Activated naive CD8-positive, alpha-beta T cell treated with anti-CD3 and anti-CD28 coated beads, Interleukin-2, amount 50 U/mL, for 16 hours (primary cell): ENCODE data around the gene MOB1B.

Experiments used
- DNase-seq: peaks from one replicate; pipeline ENCODE4 v3.0.0-alpha.2; 2020; ENCODE audit warnings: low read depth, low spot score

MOB1B gene

DNA sequence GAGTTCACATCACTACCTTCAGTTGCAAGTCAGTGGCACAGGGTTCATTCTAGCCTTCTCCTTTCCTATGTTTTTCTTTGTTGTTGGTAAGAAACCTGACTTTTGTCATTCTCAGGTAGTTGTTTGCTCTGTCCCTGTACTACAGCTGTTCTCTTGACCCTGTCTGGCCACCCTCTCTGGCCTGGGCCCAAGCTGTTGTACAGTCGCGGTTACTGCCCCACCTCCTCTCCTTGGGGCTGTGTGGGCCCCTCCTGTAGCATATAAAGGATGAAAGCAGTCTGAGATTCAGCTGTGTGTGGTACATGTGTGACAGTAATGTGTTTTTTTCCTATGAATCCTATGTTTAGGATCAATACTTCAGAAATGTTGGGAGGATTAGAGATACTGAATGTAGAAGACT is 12.5 kb downstream of the MOB1B start:
- DNase-seq = no peak

DNA sequence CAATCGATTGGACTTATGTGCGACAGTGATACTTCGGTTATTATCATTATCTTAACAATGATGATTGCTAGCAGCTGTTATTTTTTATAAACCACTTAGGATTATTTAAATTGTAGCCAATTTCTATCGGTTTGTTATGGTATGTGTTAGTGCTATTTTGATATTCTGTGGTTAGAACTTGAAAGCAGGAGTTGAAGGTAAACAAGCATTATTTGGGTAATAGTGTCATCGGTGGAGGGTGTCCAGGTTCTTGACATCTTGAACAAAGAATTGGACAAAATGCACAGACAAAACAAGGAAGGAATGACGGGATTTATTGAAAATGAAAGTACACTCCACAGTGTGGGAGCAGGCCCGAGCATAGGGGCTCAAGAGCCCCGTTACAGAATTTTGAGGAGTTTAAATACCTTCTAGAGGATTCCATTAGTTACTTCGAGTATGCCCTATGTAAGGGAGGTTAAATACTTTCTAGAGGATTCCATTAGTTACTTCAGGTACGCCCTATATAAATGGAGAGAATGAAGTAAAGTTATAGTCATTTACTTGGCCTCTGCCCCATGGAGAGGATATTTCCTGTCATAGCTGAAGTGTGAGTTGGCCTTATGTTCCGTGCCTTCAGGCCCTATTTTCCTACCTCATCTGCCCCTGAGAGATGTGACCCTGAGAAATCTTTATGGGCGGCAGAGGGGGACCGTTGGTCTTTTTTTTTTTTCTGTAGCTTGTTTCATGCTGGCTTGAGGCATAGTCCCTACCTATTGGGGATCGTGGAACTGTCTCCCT is 13.1 kb downstream of the MOB1B start:
- no peak for DNase-seq

DNA sequence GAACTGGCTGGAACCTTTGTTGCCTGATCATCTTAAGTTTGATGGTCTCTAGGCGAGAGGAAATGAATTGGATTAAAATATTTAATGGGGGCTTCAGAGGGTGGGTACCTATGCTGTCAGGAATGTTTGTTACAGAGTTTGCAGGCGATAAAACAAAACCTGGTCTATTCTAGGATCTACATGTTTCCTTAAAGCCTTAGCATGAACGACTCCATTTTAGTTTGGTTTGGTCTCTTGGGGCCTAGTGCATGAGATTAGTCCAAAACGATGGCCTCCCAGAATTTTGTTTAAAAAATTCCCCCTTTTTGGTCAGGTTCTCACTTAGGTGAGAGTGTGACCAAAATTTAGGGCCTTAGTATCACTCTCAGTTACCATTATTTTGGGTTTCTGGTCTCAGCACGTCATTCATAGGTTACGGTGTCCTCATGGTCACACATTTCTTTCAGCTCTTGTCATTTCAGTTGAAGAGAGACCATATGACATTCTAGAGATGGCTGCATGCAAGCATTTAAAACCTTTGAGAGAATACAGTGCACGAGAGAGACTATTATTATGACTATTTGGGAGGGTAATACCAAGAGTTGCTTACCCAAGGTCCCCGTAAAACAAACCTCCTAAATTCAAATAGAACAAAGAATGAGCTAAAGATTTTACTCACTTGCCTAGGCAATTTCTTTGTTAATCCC is 13.8 kb downstream of the MOB1B start:
- DNase-seq = no peak

DNA sequence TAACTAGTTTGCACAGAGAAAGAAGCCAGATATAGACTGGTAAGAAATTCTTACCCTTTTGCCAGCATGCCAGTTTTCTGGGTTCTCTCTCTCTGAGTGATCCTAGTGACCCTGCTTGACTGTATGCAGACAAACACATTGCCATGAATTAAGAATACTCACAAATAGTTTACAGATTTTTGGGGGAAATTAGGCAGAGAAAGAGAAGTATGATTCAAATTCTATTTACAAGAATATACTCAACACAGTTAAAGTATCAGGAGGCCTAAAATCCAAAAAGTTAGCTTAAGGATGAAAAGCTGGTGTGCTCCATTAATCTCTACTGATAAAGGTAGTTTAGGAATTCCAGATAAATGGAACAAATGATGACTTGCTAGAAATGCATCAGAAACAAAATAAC is 18.4 kb downstream of the MOB1B start:
- DNase-seq = no peak

DNA sequence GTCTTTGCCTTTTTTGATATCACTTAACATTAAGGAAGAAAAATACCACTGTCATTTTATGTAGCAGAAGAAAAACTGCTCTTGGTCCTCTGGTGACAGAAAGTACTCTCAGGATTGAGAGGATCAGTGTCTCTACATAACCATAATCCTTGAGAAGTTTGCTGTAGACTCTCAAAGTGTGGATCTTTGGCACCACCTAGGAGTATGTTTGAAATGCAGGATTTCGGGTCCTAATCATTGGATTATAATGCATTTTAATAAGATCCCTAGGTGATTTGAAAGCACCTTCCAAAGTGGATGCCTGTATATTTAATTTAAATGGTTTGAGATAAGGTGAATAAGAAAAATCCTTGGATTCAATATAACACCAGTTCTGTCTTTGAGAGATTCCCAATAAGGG is 23.2 kb downstream of the MOB1B start:
- no peak for DNase-seq

DNA sequence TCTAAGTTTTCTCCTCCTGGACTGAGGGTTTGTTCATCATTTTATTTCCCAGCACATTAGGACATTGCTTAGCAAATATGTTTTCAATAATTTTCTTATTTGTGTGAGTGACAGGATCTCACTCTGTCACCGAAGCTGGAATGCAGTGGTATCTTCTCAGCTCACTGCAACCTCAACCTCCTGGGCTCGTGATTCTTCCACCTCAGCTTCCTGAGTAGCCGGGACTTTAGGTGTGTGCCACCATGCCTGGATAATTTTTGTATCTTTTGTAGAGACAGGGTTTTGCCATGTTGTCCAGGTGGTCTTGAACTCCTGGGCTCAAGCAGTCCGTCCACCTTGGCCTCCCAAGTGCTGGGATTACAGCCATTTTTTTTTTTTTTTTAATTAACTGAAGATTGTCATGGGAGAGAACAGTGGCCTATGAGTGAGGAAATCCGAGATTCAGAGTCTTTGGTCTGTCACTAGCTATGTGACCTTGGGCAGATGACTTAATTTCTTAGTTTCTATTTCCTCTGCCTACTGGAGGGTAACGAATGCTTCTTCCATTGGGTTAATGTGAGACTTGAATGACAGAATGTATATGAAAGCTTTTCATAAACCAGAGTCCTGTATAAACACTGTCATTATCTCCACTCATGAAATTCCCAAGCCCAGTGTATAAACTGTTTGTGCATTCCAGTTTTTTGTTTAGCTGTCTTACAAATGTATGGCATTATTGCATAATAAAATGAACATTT is 23.9 kb downstream of the MOB1B start:
- no peak for DNase-seq

DNA sequence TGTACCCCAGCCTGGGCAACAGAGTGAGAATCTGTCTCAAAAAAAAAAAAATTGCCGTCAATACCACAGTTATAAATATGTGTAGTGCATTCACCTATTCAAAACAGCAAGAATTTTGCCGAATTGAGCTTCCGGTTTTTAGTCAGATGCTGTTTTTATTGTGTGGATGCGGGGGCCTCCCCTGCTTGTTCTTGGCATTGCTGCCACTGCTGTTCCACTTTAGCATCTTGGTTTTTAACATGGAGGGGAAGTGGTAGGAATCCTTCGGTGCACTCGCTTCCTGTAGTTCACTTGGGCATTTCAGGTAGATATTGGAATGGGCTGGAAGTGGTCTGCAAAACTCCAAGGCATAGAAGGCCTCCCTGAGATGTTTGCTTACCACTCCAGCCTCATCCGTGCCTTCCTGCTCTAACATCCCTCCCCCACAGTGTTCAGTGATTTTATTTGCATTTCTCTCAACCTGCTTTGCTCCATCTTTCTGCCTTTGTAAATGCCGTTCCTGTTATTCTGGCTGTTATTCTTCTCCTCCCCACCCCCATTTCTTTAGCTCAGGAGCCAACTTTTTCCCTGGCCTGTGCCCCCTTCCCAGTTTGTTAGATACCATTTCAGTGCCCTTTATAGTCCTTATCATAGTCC is 25.5 kb downstream of the MOB1B start:
- no peak for DNase-seq

- no peak for DNase-seq
These were observed 28.5 kb downstream of the MOB1B start for GRCh38 chr4:70930530-70931256.

- DNase-seq = no peak
These were observed 29.2 kb downstream of the MOB1B start for GRCh38 chr4:70931347-70931746.

DNA sequence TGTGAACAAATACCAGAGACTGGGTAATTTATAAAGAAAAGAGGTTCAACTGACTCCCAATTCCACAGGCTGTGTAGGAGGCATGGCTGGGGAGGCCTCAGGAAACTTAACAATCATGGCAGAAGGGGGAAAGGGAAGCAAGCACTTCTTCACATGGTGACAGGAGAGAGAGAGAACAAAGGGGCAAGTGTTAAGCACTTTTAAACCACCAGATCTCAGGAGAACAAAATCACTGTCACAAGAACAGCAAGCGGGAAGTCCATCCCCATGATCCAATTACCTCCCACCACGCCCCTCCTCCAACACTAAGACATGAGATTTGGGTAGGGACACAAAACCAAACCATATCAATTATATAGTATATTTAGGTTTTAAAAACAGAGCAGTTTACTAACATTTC is 30.8 kb downstream of the MOB1B start:
- DNase-seq = no peak

DNA sequence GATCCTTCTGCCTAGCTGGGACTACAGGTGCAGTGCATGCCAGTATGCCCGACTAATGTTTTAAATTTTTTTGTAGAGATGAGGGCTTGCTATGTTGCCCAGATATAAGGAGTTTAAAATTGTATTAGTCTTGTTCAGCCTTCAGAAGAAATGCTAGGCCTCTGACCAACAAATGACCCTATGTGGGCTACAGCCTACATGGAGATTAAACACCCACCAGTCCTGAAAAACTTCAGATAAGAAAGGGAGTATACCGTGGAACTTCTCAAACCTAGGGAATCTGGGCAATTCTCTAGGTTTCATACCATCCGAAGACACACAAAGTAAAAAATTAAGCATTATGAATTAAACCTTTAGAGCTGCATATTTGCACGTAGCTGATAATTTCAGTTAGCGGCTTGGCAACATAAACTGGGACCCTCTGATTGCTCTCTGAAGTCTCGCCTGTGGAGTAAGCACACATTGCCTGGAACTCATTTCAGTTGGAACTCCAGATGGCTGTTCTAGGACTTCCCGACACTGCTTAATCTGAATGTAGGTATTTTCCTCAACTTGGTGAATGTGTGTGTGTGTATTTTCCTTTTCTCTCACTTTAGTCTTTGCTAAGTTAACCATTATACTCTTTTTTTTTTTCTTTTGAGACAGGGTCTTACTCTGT is 33.0 kb downstream of the MOB1B start:
- no peak for DNase-seq

GRCh38 chr4:70936200-70936787 is 34.1 kb downstream of the MOB1B start:
- no peak for DNase-seq

DNA sequence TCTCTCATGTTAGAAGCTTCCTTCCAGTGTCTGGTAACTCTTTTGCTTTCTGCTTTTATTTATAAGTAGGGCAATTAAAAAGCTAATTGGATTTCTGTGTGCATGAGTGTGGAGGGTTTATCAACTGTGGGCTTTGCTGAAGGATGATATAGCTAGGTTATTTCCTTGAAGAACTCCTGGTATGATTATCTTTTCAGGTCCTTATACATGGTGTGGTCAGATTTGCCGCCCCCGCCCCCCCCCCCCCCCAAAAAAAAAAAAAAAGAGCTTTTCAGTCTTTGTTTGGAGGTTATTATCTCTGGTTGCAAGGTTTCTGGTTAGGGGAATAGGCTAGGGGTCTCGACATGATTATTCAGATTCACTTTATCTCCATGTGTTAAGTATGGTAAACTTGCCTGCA is 35.9 kb downstream of the MOB1B start:
- DNase-seq = no peak

DNA sequence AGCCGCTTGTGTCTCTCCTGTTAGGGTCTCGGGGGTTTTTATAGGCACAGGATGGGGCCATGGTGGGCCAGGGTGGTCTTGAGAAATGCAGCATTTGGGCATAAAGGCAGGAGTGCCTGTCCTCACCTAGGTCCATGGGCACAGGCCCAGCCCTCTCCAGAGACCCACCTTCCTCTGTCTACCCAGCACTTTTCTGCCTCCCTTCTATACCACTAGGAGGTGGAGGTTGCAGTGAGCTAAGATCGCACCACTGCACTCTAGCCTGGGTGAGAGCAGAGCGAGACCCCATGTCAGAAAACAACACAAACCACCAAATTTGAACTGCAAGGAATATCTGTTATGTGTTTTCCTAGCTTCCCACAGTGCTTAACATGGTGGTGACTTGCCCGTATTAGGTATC is 38.0 kb downstream of the MOB1B start:
- DNase-seq = no peak

- no peak for DNase-seq
These were observed 40.9 kb downstream of the MOB1B start for GRCh38 chr4:70943114-70943513.

GRCh38 chr4:70945046-70945445 is 42.9 kb downstream of the MOB1B start:
- DNase-seq = no peak

DNA sequence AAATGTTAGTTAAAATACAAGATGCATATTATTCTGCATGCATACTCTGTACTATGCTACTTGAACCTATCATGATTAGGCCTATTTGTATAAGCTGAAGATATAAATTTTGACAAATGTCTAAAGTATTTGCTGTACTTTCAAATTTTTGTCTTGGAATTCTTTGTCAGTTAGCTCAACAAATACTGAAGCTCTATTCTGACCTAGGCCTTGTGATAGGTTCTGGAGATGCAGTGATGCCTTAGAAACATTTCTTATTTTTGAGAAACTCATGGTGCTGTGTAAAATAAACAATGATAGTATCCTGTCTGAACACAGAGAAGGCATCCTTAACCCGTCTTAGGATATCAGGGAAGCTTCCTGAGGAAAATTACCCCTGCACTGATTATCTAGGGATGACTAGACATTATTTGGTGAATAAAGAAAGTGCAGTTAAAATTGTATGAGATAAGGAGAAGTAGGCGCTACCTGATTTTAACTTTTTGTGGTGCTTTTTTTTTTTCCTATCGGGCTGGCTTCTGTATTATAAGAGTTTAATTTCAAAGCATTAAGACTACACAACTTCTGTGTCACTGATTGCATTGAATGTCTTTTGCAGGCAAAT is 43.4 kb downstream of the MOB1B start:
- no peak for DNase-seq

- DNase-seq = no peak
These were observed 44.8 kb downstream of the MOB1B start for GRCh38 chr4:70946939-70947338.

GRCh38 chr4:70948665-70949260 is 46.6 kb downstream of the MOB1B start:
- DNase-seq = no peak

GRCh38 chr4:70954032-70954431 is 51.9 kb downstream of the MOB1B start:
- no peak for DNase-seq
